OCI-LY3 (cell line): ENCODE results near the gene AIF1.

ENCODE experiments used
- EZH2phosphoT487 ChIP-seq: fragments of 200-600 bp; shearing (Covaris generic); IDR thresholded peaks from 2 replicates; pipeline ENCODE4 v1.6.1; 2018; ENCODE audit warnings: antibody characterized with exemption, mixed run types, low read depth
- TF ChIP-seq, protein P1 (sequence below): fragments of 200-600, 300-600 bp; sonication (generic); IDR thresholded peaks from 2 replicates; pipeline ENCODE4 v1.5.1; 2014; ENCODE audit warnings: antibody characterized with exemption, low read length, low read depth

DNA sequence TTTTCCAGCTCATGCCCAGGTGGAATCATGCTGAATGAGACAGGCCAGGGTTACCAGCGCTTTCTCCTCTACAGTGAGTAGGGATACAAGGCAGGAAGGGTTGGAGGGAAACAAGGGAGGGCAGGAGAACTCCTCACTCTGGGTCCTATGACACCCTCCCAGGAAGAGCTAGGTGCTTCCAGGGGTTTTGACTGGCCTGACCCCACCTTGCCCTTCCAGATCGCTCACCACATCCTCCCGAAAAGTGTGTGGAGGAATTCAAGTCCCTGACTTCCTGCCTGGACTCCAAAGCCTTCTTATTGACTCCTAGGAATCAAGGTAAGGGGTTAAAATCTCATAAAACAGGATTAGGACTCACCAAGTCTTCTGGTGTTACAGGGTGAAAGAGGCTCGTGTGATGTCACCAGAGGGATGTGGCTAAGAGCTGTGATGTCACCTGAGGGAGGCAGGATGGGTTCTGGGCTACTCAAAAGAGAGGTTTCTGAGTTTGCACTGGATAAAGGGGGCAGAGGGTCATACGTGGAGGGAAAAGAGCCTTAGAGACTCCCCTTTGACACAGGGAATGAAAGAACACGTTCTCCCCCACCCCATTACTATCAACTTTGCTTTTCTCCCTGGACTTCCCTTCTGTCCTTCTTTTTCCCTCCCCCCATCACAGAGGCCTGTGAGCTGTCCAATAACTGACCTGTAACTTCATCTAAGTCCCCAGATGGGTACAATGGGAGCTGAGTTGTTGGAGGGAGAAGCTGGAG lies 42.5 kb downstream of the AIF1 start:
- TF ChIP-seq, protein P1, sequence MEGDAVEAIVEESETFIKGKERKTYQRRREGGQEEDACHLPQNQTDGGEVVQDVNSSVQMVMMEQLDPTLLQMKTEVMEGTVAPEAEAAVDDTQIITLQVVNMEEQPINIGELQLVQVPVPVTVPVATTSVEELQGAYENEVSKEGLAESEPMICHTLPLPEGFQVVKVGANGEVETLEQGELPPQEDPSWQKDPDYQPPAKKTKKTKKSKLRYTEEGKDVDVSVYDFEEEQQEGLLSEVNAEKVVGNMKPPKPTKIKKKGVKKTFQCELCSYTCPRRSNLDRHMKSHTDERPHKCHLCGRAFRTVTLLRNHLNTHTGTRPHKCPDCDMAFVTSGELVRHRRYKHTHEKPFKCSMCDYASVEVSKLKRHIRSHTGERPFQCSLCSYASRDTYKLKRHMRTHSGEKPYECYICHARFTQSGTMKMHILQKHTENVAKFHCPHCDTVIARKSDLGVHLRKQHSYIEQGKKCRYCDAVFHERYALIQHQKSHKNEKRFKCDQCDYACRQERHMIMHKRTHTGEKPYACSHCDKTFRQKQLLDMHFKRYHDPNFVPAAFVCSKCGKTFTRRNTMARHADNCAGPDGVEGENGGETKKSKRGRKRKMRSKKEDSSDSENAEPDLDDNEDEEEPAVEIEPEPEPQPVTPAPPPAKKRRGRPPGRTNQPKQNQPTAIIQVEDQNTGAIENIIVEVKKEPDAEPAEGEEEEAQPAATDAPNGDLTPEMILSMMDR, result no peak
- TF ChIP-seq EZH2phosphoT487, result no peak
